H1 (cell line): ENCODE data around the gene BMP4. TPM values are rescaled to one million over a fixed set of nuclear protein-coding genes. Genes with fewer than 3 reads are reported as not detected.

Experiments used
- CTCF ChIA-PET: fragments of 300-600 bp; sonication (Branson Sonifier 250); formaldehyde crosslinking; loops from one replicate; lab custom pipeline; 2021; ENCODE audit not compliant: partially characterized antibody; lab: Charles Lee
- POLR2A ChIA-PET: fragments of 300-600 bp; sonication (Branson Sonifier 250); formaldehyde crosslinking; loops from one replicate; lab custom pipeline; 2021; ENCODE audit warnings: inconsistent platforms; ENCODE audit not compliant: partially characterized antibody; lab: Charles Lee
- DNase-seq, 2 experiments: peaks; one replicate each; pipeline versions ENCODE4 v3.0.0 to v3.0.0-alpha.2; 2010 to 2022; ENCODE audit warnings: low spot score in 2 of 2, low read depth in 1 of 2, mixed read lengths in 1 of 2
- FAIRE-seq: peaks from 2 replicates; lab custom pipeline; 2011; peaks lifted over from hg19 to GRCh38; lab: Jason Lieb, UNC
- H2AFZ ChIP-seq: 2 replicates; pipeline ENCODE4 v1.8.1; 2012; ENCODE audit warnings: low read length, inconsistent platforms
- H2AK5ac ChIP-seq: 2 replicates; pipeline ENCODE4 v1.6.1; 2013; ENCODE audit warnings: low read depth, low read length
- H2BK120ac ChIP-seq: replicated peaks from 2 replicates; pipeline ENCODE3; 2013; ENCODE audit warnings: low read depth, low read length, inconsistent platforms
- H2BK12ac ChIP-seq: 2 replicates; pipeline ENCODE4 v1.6.1; 2013; ENCODE audit warnings: low read depth, low read length
- H2BK15ac ChIP-seq: 2 replicates; pipeline ENCODE4 v1.6.1; 2013; ENCODE audit warnings: low read length
- H2BK20ac ChIP-seq: 2 replicates; pipeline ENCODE4 v1.6.1; 2013; ENCODE audit warnings: low read length
- H2BK5ac ChIP-seq: 2 replicates; pipeline ENCODE4 v1.6.1; 2013; ENCODE audit warnings: low read depth, low read length
- H3K14ac ChIP-seq: 2 replicates; pipeline ENCODE4 v1.6.1; 2013; ENCODE audit warnings: inconsistent platforms; ENCODE audit not compliant: insufficient read length
- H3K18ac ChIP-seq: 2 replicates; pipeline ENCODE4 v1.6.1; 2013; ENCODE audit warnings: low read length; ENCODE audit errors: extremely low read depth
- H3K23ac ChIP-seq: 2 replicates; pipeline ENCODE4 v1.6.1; 2013; ENCODE audit warnings: inconsistent platforms; ENCODE audit not compliant: insufficient read length
- H3K23me2 ChIP-seq: 2 replicates; pipeline ENCODE4 v1.6.1; 2013; ENCODE audit warnings: low read depth, low read length
- H3K27ac ChIP-seq: 2 replicates; pipeline ENCODE4 v1.6.1; 2011; ENCODE audit warnings: low read depth, low read length, inconsistent platforms
- H3K27me3 ChIP-seq, 4 experiments: replicated peaks in 1 of 4; 1 replicate in 1 of 4; 2 replicates in 3 of 4; pipeline versions ENCODE4 v1.6.1 to v1.8.1; 2011 to 2013; ENCODE audit warnings: low read length in 3 of 4, mild to moderate bottlenecking in 3 of 4, inconsistent platforms in 2 of 4, mixed read lengths in 2 of 4, moderate library complexity in 1 of 4; ENCODE audit not compliant: control insufficient read depth in 3 of 4, insufficient read depth in 3 of 4; ENCODE audit errors: extremely low read depth in 1 of 4
- H3K36me3 ChIP-seq, 4 experiments: 2 replicates each; pipeline versions ENCODE4 v1.6.1 to v1.8.1; 2011 to 2013; ENCODE audit warnings: mild to moderate bottlenecking in 4 of 4, low read length in 3 of 4, moderate library complexity in 2 of 4, control low read depth in 1 of 4, inconsistent platforms in 1 of 4; ENCODE audit not compliant: insufficient read depth in 4 of 4, control insufficient read depth in 2 of 4
- H3K4ac ChIP-seq: replicated peaks from 2 replicates; pipeline ENCODE3; 2013; ENCODE audit warnings: low read length, low read depth, mixed read lengths, inconsistent platforms; ENCODE audit not compliant: insufficient read length
- H3K4me1 ChIP-seq, 4 experiments: replicated peaks in 1 of 4; 1 replicate in 1 of 4; 2 replicates in 3 of 4; pipeline versions ENCODE4 v1.6.1 to v1.8.1; 2011 to 2013; ENCODE audit warnings: low read length in 3 of 4, inconsistent platforms in 2 of 4, mixed read lengths in 1 of 4; ENCODE audit not compliant: insufficient read depth in 4 of 4, control insufficient read depth in 3 of 4
- H3K4me2 ChIP-seq, 2 experiments: 2 replicates each; pipeline versions ENCODE4 v1.6.1 to v1.8.1; 2011 to 2013; ENCODE audit warnings: low read depth in 2 of 2, low read length in 2 of 2, control low read depth in 1 of 2, inconsistent platforms in 1 of 2, mild to moderate bottlenecking in 1 of 2; ENCODE audit not compliant: insufficient read depth in 1 of 2
- H3K4me3 ChIP-seq, 4 experiments: fragments of 200-600, 300-600 bp in 1 of 4; sonication (generic), shearing (Covaris generic), sonication (Bioruptor Twin) in 1 of 4; 2 replicates each; pipeline versions ENCODE4 v1.5.1 to v1.8.1; 2011 to 2016; ENCODE audit warnings: low read length in 4 of 4, low read depth in 3 of 4, control low read depth in 2 of 4, inconsistent platforms in 2 of 4, mild to moderate bottlenecking in 2 of 4, mixed read lengths in 1 of 4, moderate library complexity in 1 of 4; ENCODE audit not compliant: insufficient read depth in 2 of 4; ENCODE audit errors: extremely low read depth in 1 of 4
- H3K56ac ChIP-seq: replicated peaks from 2 replicates; pipeline ENCODE3; 2013; ENCODE audit warnings: low read depth, mild to moderate bottlenecking, mixed read lengths, low read length, inconsistent platforms; ENCODE audit not compliant: insufficient read length
- H3K79me1 ChIP-seq: 2 replicates; pipeline ENCODE4 v1.6.1; 2013; ENCODE audit warnings: low read depth, low read length, control low read depth
- H3K79me2 ChIP-seq, 2 experiments: 2 replicates each; pipeline versions ENCODE4 v1.6.1 to v1.8.1; 2012 to 2013; ENCODE audit warnings: low read length in 2 of 2, mild to moderate bottlenecking in 2 of 2, inconsistent platforms in 1 of 2; ENCODE audit not compliant: insufficient read depth in 2 of 2, control insufficient read depth in 1 of 2
- H3K9ac ChIP-seq, 4 experiments: replicated peaks in 1 of 4; 1 replicate in 1 of 4; 2 replicates in 3 of 4; pipeline versions ENCODE4 v1.6.1 to v1.8.1; 2011 to 2013; ENCODE audit warnings: low read depth in 3 of 4, low read length in 3 of 4, control low read depth in 2 of 4, mild to moderate bottlenecking in 2 of 4, moderate library complexity in 2 of 4, inconsistent platforms in 1 of 4; ENCODE audit errors: extremely low read depth in 1 of 4
- H3K9me3 ChIP-seq, 2 experiments: 2 replicates each; pipeline versions ENCODE4 v1.6.1 to v1.8.1; 2012 to 2013; ENCODE audit warnings: mild to moderate bottlenecking in 2 of 2, moderate library complexity in 2 of 2, control low read depth in 1 of 2, inconsistent platforms in 1 of 2, low read depth in 1 of 2, low read length in 1 of 2, mixed read lengths in 1 of 2; ENCODE audit not compliant: insufficient read depth in 2 of 2
- H4K20me1 ChIP-seq, 2 experiments: replicated peaks in 1 of 2; 2 replicates each; pipeline versions ENCODE3 to v1.8.1; 2011 to 2013; ENCODE audit warnings: inconsistent platforms in 2 of 2, low read length in 2 of 2, mild to moderate bottlenecking in 1 of 2; ENCODE audit not compliant: insufficient read depth in 2 of 2, control insufficient read depth in 1 of 2
- H4K5ac ChIP-seq: 2 replicates; pipeline ENCODE4 v1.6.1; 2013; ENCODE audit warnings: low read length, low read depth, mixed read lengths, inconsistent platforms; ENCODE audit not compliant: insufficient read length
- H4K8ac ChIP-seq: 2 replicates; pipeline ENCODE4 v1.8.0; 2013; ENCODE audit warnings: mild to moderate bottlenecking, moderate library complexity, low read length, inconsistent platforms; ENCODE audit not compliant: insufficient read depth; ENCODE audit errors: extremely low read depth
- H4K91ac ChIP-seq: replicated peaks from 2 replicates; pipeline ENCODE3; 2013; ENCODE audit warnings: low read length, mixed read lengths, inconsistent platforms; ENCODE audit not compliant: insufficient read length
- CBX8 ChIP-seq: fragments of 300-800, 300-1000 bp; sonication (generic); IDR thresholded peaks from 2 replicates; pipeline ENCODE4 v1.7.1; 2016; ENCODE audit warnings: low read depth, low read length, borderline replicate concordance
- RXRA ChIP-seq: IDR thresholded peaks from 2 replicates; pipeline ENCODE4 v1.6.1; 2011; ENCODE audit warnings: low read depth, mild to moderate bottlenecking, low read length, moderate library complexity; ENCODE audit not compliant: insufficient read depth
- SAP30 ChIP-seq: fragments of 300-600 bp; sonication (generic); IDR thresholded peaks from 2 replicates; pipeline ENCODE4 v1.7.1; 2012; ENCODE audit warnings: low read length, moderate library complexity, mild to moderate bottlenecking, inconsistent platforms; ENCODE audit not compliant: insufficient read depth, insufficient replicate concordance
- WGBS, 2 experiments: shearing (Covaris generic) in 1 of 2; methylation state at CpG; one replicate each; pipeline versions ENCODE4 v1.1.6 to v1.1.7; 2013 to 2015; ENCODE audit warnings: low lambda C conversion rate in 2 of 2, mixed read lengths in 2 of 2, inconsistent platforms in 1 of 2, low coverage in 1 of 2, missing lambda C conversion rate in 1 of 2; ENCODE audit not compliant: insufficient replicate concordance in 2 of 2, insufficient coverage in 1 of 2, insufficient read length in 1 of 2; ENCODE audit errors: extremely low coverage in 1 of 2, missing lambda C conversion rate in 1 of 2; 5-methylcytosine and 5-hydroxymethylcytosine counted together
- polyA plus RNA-seq, 7 experiments: library from polyadenylated mRNA; depleted of rRNA in 3 of 7; stranded (reverse) in 5 of 7; unstranded in 2 of 7; fragments of >200 nt in 5 of 7; fragments of 200-250 nt in 2 of 7; gene quantifications; 1 replicate in 5 of 7; 2 replicates in 1 of 7; 4 replicates in 1 of 7; pipeline versions ENCODE4 v1.2.1 to v1.2.3, GENCODE V29; 2011 to 2013; ENCODE audit warnings: missing spikeins in 2 of 7, mixed read lengths in 2 of 7
- total RNA-seq: library from RNA; stranded (reverse); fragmentation: NEBNext Ultra II Directional; extraction: Animal tissue kit (Norgen Biotek cat#: 25700); gene quantifications from 2 replicates; pipeline ENCODE4 v1.2.1, GENCODE V29; 2021

Gene BMP4
- total and polyA plus RNA-seq, 2 of the 8 experiments (the other 6 are each of a cell fraction or from before 2014, with no cell fraction given) = 2.3 to 5.4 TPM

- no peak overlapping the region for H3K4me3 ChIP-seq
- ChIA-PET POLR2A (no interaction called here), CTCF (interaction anchor here (1.4 kb wide), 1 partner anchor 15 kb away, joined by 3 read pairs; no protein-coding TSS in a partner anchor)
- H2BK12ac ChIP-seq = no peak overlapping the region
- no peak overlapping the region for H3K27ac ChIP-seq
- H3K56ac ChIP-seq = no peak overlapping the region
- no peaks in the 10 kb centered on the region for H4K20me1 ChIP-seq
- H3K79me2 ChIP-seq = no peaks in the 10 kb centered on the region
- peaks cover 0 to 6% (median 0%) of the 10 kb centered on the region in 4 experiments; a peak in 1 of 7 replicates for H3K4me1 ChIP-seq
- no peak overlapping the region for H4K91ac ChIP-seq
- no peak overlapping the region for H3K4me2 ChIP-seq
- no peak overlapping the region for H2BK20ac ChIP-seq
- H2BK120ac ChIP-seq = no peak overlapping the region
- no peaks in the 10 kb centered on the region for H3K79me1 ChIP-seq
- H3K9ac ChIP-seq = no peak overlapping the region
- no peak for DNase-seq
- no peak overlapping the region for H3K4ac ChIP-seq
- H2AK5ac ChIP-seq = no peak overlapping the region
- no peak overlapping the region for H3K18ac ChIP-seq
- no peak overlapping the region for H2BK5ac ChIP-seq
- H3K23me2 ChIP-seq = no peaks in the 10 kb centered on the region; the same call in 1 of the 2 replicates
- H3K23ac ChIP-seq = no peak overlapping the region
- H2AFZ ChIP-seq = no peak overlapping the region
- no peak overlapping the region for H2BK15ac ChIP-seq
- FAIRE-seq = no peak
- no peaks in the 10 kb centered on the region for H3K9me3 ChIP-seq
- H3K14ac ChIP-seq = no peak overlapping the region
- H4K8ac ChIP-seq = no peak overlapping the region
- H3K36me3 ChIP-seq = no peaks in the 10 kb centered on the region
- 78% methylated on average over 1 of the region's 1 CpG; no CpG with 5 or more reads in 1 of the 2 experiments for WGBS, 2 experiments
- no peaks in the 10 kb centered on the region for H3K27me3 ChIP-seq
- H4K5ac ChIP-seq = no peak overlapping the region
- TF ChIP-seq SAP30 (no peak), CBX8 (no peak), RXRA (no peak)
Measured at GRCh38 chr14:53916239-53916638, 40.4 kb downstream of the BMP4 start.
